HEK293 (cell line): ENCODE results near the gene CIPC.
A peak's percentile ranks its signal among the peaks of the same experiment; 100 is the strongest.

ENCODE experiments used
- CTCF ChIA-PET: fragments of 350-600 bp; formaldehyde crosslinking; extraction: SDS; loops from one replicate; lab custom pipeline; 2021; ENCODE audit warnings: antibody characterized with exemption; lab: Yijun Ruan, JAX
- POLR2A ChIA-PET: fragments of 300-600 bp; formaldehyde crosslinking; extraction: SDS; loops from one replicate; lab custom pipeline; 2020; ENCODE audit warnings: antibody characterized with exemption, inconsistent platforms; lab: Yijun Ruan, JAX
- H3K27ac ChIP-seq: fragments of 200-500 bp; sonication (Bioruptor generic); 2 replicates; pipeline ENCODE4 v1.5.1; 2014; ENCODE audit warnings: low read depth, low read length, control low read depth, inconsistent platforms; ENCODE audit errors: extremely low read depth
- H3K36me3 ChIP-seq, 2 experiments: fragments of 200-500 bp in 1 of 2; sonication (Bioruptor generic) in 1 of 2; 1 replicate in 1 of 2; 2 replicates in 1 of 2; pipeline ENCODE4 v1.5.1; 2014 to 2017; ENCODE audit warnings: inconsistent platforms in 2 of 2, low read length in 2 of 2; ENCODE audit not compliant: control insufficient read depth in 2 of 2, insufficient read depth in 1 of 2
- H3K4me1 ChIP-seq: fragments of 200-500 bp; sonication (Bioruptor generic); 2 replicates; pipeline ENCODE4 v1.5.1; 2014; ENCODE audit warnings: mild to moderate bottlenecking, low read length, inconsistent platforms; ENCODE audit not compliant: control insufficient read depth, insufficient read depth
- H3K4me3 ChIP-seq: 2 replicates; pipeline ENCODE4 v1.5.1; 2011; ENCODE audit warnings: low read depth, mild to moderate bottlenecking, control low read depth, low read length, moderate library complexity
- H3K9me3 ChIP-seq: fragments of 200-500 bp; sonication (Bioruptor generic); 2 replicates; pipeline ENCODE4 v1.5.1; 2014; ENCODE audit warnings: low read depth, low read length, inconsistent platforms; ENCODE audit not compliant: control insufficient read depth, insufficient read depth
- BCL6B ChIP-seq: fragments of 450-650 bp; formaldehyde crosslinking; IDR thresholded peaks from 2 replicates; pipeline ENCODE4 v1.5.1; 2017; ENCODE audit warnings: missing biosample characterization, missing genetic modification characterization
- EGR2 ChIP-seq: fragments of 450-650 bp; formaldehyde crosslinking; IDR thresholded peaks from 2 replicates; pipeline ENCODE4 v1.5.1; 2016; ENCODE audit warnings: low read depth, missing biosample characterization, missing genetic modification characterization
- ELK4 ChIP-seq: IDR thresholded peaks from 2 replicates; pipeline ENCODE4 v1.6.1; 2011; ENCODE audit warnings: mild to moderate bottlenecking, low read depth, low read length, borderline replicate concordance
- KLF1 ChIP-seq: fragments of 450-650 bp; formaldehyde crosslinking; IDR thresholded peaks from 2 replicates; pipeline ENCODE4 v1.5.1; 2016; ENCODE audit warnings: missing biosample characterization, missing genetic modification characterization
- OSR2 ChIP-seq: fragments of 450-650 bp; formaldehyde crosslinking; IDR thresholded peaks from 2 replicates; pipeline ENCODE4 v1.5.1; 2016; ENCODE audit warnings: missing biosample characterization, missing genetic modification characterization
- SETDB1 ChIP-seq: IDR thresholded peaks from one replicate; pipeline ENCODE4 v1.6.1; 2017; ENCODE audit warnings: mild to moderate bottlenecking, low read length, moderate library complexity, mixed read lengths; ENCODE audit not compliant: insufficient read length
- SP2 ChIP-seq: fragments of 450-650 bp; formaldehyde crosslinking; IDR thresholded peaks from 2 replicates; pipeline ENCODE4 v1.5.1; 2016; ENCODE audit warnings: missing biosample characterization, missing genetic modification characterization
- ZBTB26 ChIP-seq: fragments of 450-650 bp; formaldehyde crosslinking; optimal IDR thresholded peaks from 2 replicates; pipeline ENCODE3; 2016; ENCODE audit warnings: missing biosample characterization, mild to moderate bottlenecking, missing genetic modification characterization
- ZBTB6 ChIP-seq: fragments of 450-650 bp; formaldehyde crosslinking; IDR thresholded peaks from 2 replicates; pipeline ENCODE4 v1.5.1; 2017; ENCODE audit warnings: missing biosample characterization, missing genetic modification characterization
- ZFHX2 ChIP-seq: fragments of 450-650 bp; formaldehyde crosslinking; conservative IDR thresholded peaks from 2 replicates; pipeline ENCODE4 v1.5.1; 2016; ENCODE audit warnings: missing biosample characterization, missing genetic modification characterization
- ZIC2 ChIP-seq: fragments of 450-650 bp; formaldehyde crosslinking; IDR thresholded peaks from 2 replicates; pipeline ENCODE4 v1.5.1; 2016; ENCODE audit warnings: missing biosample characterization, missing genetic modification characterization
- ZNF19 ChIP-seq: fragments of 450-650 bp; formaldehyde crosslinking; IDR thresholded peaks from 2 replicates; pipeline ENCODE4; 2016; ENCODE audit warnings: missing biosample characterization, missing genetic modification characterization, low read depth
- ZNF221 ChIP-seq: fragments of 450-650 bp; formaldehyde crosslinking; IDR thresholded peaks from 2 replicates; pipeline ENCODE4 v1.5.1; 2017; ENCODE audit warnings: missing biosample characterization, missing genetic modification characterization, borderline replicate concordance
- ZNF324 ChIP-seq: fragments of 450-650 bp; formaldehyde crosslinking; IDR thresholded peaks from 2 replicates; pipeline ENCODE4 v1.5.1; 2016; ENCODE audit warnings: missing biosample characterization, missing genetic modification characterization
- ZNF335 ChIP-seq: fragments of 450-650 bp; formaldehyde crosslinking; conservative IDR thresholded peaks from 2 replicates; pipeline ENCODE4 v1.5.1; 2016; ENCODE audit warnings: missing biosample characterization, missing genetic modification characterization
- ZNF423 ChIP-seq: fragments of 450-650 bp; formaldehyde crosslinking; IDR thresholded peaks from 2 replicates; pipeline ENCODE4 v1.5.1; 2016; ENCODE audit warnings: missing biosample characterization, missing genetic modification characterization
- ZNF426 ChIP-seq: fragments of 450-650 bp; formaldehyde crosslinking; IDR thresholded peaks from 2 replicates; pipeline ENCODE4 v1.5.1; 2017; ENCODE audit warnings: missing biosample characterization, missing genetic modification characterization, mild to moderate bottlenecking, inconsistent platforms, moderate library complexity
- ZNF433 ChIP-seq: fragments of 450-650 bp; formaldehyde crosslinking; IDR thresholded peaks from 2 replicates; pipeline ENCODE4 v1.5.1; 2016; ENCODE audit warnings: missing biosample characterization, missing genetic modification characterization, low read depth
- ZNF48 ChIP-seq: fragments of 450-650 bp; formaldehyde crosslinking; IDR thresholded peaks from 2 replicates; pipeline ENCODE4 v1.5.1; 2016; ENCODE audit warnings: missing biosample characterization, missing genetic modification characterization
- ZNF514 ChIP-seq: fragments of 450-650 bp; formaldehyde crosslinking; IDR thresholded peaks from 2 replicates; pipeline ENCODE4 v1.5.1; 2016; ENCODE audit warnings: missing biosample characterization, missing genetic modification characterization
- ZNF521 ChIP-seq: fragments of 450-650 bp; formaldehyde crosslinking; IDR thresholded peaks from 2 replicates; pipeline ENCODE4 v1.5.1; 2017; ENCODE audit warnings: missing biosample characterization, mild to moderate bottlenecking, missing genetic modification characterization
- ZNF610 ChIP-seq: fragments of 450-650 bp; formaldehyde crosslinking; IDR thresholded peaks from 2 replicates; pipeline ENCODE4 v1.5.1; 2016; ENCODE audit warnings: missing biosample characterization, missing genetic modification characterization, borderline replicate concordance
- ZNF621 ChIP-seq: fragments of 450-650 bp; formaldehyde crosslinking; IDR thresholded peaks from 2 replicates; pipeline ENCODE4 v1.5.1; 2017; ENCODE audit warnings: missing biosample characterization, missing genetic modification characterization
- ZNF670 ChIP-seq: fragments of 450-650 bp; formaldehyde crosslinking; IDR thresholded peaks from 2 replicates; pipeline ENCODE4 v1.5.1; 2016; ENCODE audit warnings: missing biosample characterization, missing genetic modification characterization, low read depth
- ZNF707 ChIP-seq: fragments of 450-650 bp; formaldehyde crosslinking; IDR thresholded peaks from 2 replicates; pipeline ENCODE4 v1.5.1; 2016; ENCODE audit warnings: missing biosample characterization, missing genetic modification characterization
- ZNF776 ChIP-seq: fragments of 450-650 bp; formaldehyde crosslinking; IDR thresholded peaks from 2 replicates; pipeline ENCODE4 v1.5.0; 2017; ENCODE audit warnings: missing biosample characterization, missing genetic modification characterization, borderline replicate concordance
- ZNF830 ChIP-seq: fragments of 450-650 bp; IDR thresholded peaks from 2 replicates; pipeline ENCODE4 v1.5.0; 2018; ENCODE audit warnings: missing biosample characterization, missing genetic modification characterization, low read depth, mild to moderate bottlenecking, moderate library complexity

CIPC gene

GRCh38 chr14:77097700-77098528 is at the start of gene CIPC (continued):
- TF ChIP-seq ZNF48 (tag by site-specific recombination) (no peak), ZNF610 (peak; percentile 65; the same call in 1 of the 2 replicates), ZNF221 (tag by site-specific recombination) (no peak), ZNF433 (tag by site-specific recombination) (no peak), ZNF335 (tag by site-specific recombination) (peak; percentile 87), ZBTB6 (tag by site-specific recombination) (no peak), ZNF514 (no peak), ZNF707 (no peak), ZBTB26 (tag by site-specific recombination) (peak; percentile 82), ZNF776 (no peak), ZNF423 (tag by site-specific recombination) (no peak), ZNF621 (tag by site-specific recombination) (no peak), SETDB1 (no peak)

GRCh38 chr14:77051116-77051515 is 46.9 kb upstream of the CIPC start:
- CTCF ChIA-PET: interaction anchor here (1.0 to 1.4 kb wide), 5 partner anchors 20 to 178 kb away, joined by 3 to 6 read pairs (median 4); partner anchors contain the start of gene IRF2BPL
- Histone ChIP-seq H3K4me1 (peaks cover 6% of the 10 kb centered on the region; the same call in 1 of the 2 replicates), H3K36me3 (no peaks in the 10 kb centered on the region), H3K27ac (no peak overlapping the region), H3K9me3 (no peaks in the 10 kb centered on the region), H3K4me3 (no peak overlapping the region)
- TF ChIP-seq ELK4 (no peak), KLF1 (tag by site-specific recombination) (0 out of 2 replicates have a peak, but pooled peaks have one; percentile 25), ZIC2 (tag by site-specific recombination) (peak; percentile 71), ZNF830 (tag by site-specific recombination) (no peak), ZNF521 (no peak), OSR2 (tag by site-specific recombination) (no peak), ZNF670 (tag by site-specific recombination) (no peak), SP2 (tag by site-specific recombination) (no peak), ZNF426 (tag by site-specific recombination) (no peak), BCL6B (tag by site-specific recombination) (no peak), ZFHX2 (tag by site-specific recombination) (peak; percentile 73), ZNF19 (tag by site-specific recombination) (no peak), ZNF324 (tag by site-specific recombination) (no peak), EGR2 (tag by site-specific recombination) (peak; percentile 43)
- POLR2A ChIA-PET: interaction anchor here (0.6 kb wide), 1 partner anchor 104 kb away, joined by 3 read pairs; no protein-coding TSS in a partner anchor
